ENCODE data around the gene ASPG.

The ASPG gene

GRCh38 chr14:104104076-104104901 is 18.8 kb downstream of the ASPG start:
- in situ Hi-C loops (cut with MboI; ENCODE audit: low pct_unique_long_range_greater_than_20kb, low sequenced_read_pairs, unreplicated experiment), result no loop called here
- DNase-seq (ENCODE audit: low spot score), result no peak
- TF ChIP-seq CTCF (IDR thresholded peaks at IDR 0.05; ENCODE audit: extremely low read depth, insufficient read depth, missing control alignments), result no peak

- DNase-seq (ENCODE audit: low spot score), result no peak
- no peak for TF ChIP-seq CTCF (IDR thresholded peaks at IDR 0.05; ENCODE audit: extremely low read depth, insufficient read depth, missing control alignments)
- in situ Hi-C loops (cut with MboI; ENCODE audit: low pct_unique_long_range_greater_than_20kb, low sequenced_read_pairs, unreplicated experiment), result no loop called here
Measured at GRCh38 chr14:104105071-104105821, 19.7 kb downstream of the ASPG start.

GRCh38 chr14:104105822-104106470 is 20.4 kb downstream of the ASPG start:
- in situ Hi-C loops (cut with MboI; ENCODE audit: low pct_unique_long_range_greater_than_20kb, low sequenced_read_pairs, unreplicated experiment), result no loop called here
- no peak for DNase-seq (ENCODE audit: low spot score)
- TF ChIP-seq CTCF (IDR thresholded peaks at IDR 0.05; ENCODE audit: extremely low read depth, insufficient read depth, missing control alignments), result no peak

- TF ChIP-seq CTCF (IDR thresholded peaks at IDR 0.05; ENCODE audit: extremely low read depth, insufficient read depth, missing control alignments), result no peak
- no peak for DNase-seq (ENCODE audit: low spot score)
- in situ Hi-C loops (cut with MboI; ENCODE audit: low pct_unique_long_range_greater_than_20kb, low sequenced_read_pairs, unreplicated experiment), result no loop called here
Measured at GRCh38 chr14:104106471-104106991, 21.0 kb downstream of the ASPG start.

- DNase-seq (ENCODE audit: low spot score), result no peak
- in situ Hi-C loops (cut with MboI; ENCODE audit: low pct_unique_long_range_greater_than_20kb, low sequenced_read_pairs, unreplicated experiment), result no loop called here
- no peak for TF ChIP-seq CTCF (IDR thresholded peaks at IDR 0.05; ENCODE audit: extremely low read depth, insufficient read depth, missing control alignments)
Measured at GRCh38 chr14:104107101-104107581, 21.6 kb downstream of the ASPG start.
